HG03378 (cell line): ENCODE measurements around the gene MARVELD1.
"Not testable (repeated sequence)": the region's sequence is repeated elsewhere in the genome, so short reads cannot be mapped to it uniquely, and the experiment has no call there.

ENCODE experiments used
- ATAC-seq: cut with Tn5 transposase; IDR thresholded peaks from one replicate; pipeline ENCODE4 v1.9.1; 2021; ENCODE audit warnings: mild to moderate bottlenecking, moderate library complexity; ENCODE audit not compliant: unreplicated experiment

The MARVELD1 gene

DNA sequence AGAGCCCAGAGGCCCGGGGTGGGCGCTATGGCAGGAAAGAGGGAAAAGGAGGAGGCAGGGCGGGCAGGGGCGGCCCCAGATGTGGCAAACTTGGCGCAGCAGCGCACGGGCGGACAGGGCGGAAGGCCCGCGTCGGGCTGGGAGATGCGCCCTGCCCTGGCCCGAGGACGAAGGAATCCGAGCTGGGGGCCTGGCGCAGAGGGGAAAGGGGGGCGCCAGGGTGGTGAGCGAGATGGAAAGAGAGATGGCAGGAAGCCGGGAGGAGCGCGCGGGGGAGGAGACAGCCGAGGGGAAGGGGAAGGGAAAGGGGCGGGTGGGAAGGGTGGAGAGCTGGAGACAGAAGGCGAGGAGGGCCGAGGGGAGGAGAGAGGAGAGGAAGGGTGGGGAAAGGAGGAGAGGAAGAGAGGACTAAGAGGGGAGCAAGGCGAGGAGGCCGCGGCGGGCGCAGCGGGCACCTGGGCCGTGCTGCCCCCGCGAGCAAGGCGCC, at the start of gene MARVELD1:
TSS of gene MARVELD1 (plus strand) at position 392 of the 487 bp plus-strand sequence. CDS start 147 bp downstream, outside the sequence.
- no peak for ATAC-seq

DNA sequence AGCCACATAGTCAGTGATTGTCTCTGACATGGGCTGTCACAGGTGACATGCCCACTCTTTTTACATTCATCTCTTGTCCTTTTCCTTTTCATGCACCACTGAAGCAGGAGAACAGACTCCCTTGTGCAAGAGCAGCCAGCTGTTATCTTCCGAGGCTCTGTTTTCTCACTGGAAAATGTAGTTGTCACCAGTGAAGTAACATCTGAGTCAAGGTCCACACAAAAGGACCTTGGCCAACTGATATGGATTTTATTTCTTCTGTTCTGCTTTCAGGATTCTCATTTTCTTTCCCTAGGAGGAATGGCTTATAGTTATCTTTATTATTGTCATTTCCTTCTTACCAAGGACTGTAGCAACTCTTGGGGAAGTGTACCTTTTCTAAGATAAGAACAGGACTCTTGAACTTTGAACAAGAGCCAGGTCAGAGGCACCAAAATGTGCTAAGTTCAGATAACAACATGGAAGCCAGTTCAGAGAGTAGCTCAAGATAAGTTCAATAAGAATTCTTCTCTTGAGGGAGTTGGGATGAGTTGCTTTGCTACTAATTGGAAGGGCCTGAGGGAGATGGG, 49.2 kb upstream of the MARVELD1 start:
- no peak for ATAC-seq

GRCh38 chr10:97666992-97667391, 46.5 kb upstream of the MARVELD1 start:
- ATAC-seq: no peak

DNA sequence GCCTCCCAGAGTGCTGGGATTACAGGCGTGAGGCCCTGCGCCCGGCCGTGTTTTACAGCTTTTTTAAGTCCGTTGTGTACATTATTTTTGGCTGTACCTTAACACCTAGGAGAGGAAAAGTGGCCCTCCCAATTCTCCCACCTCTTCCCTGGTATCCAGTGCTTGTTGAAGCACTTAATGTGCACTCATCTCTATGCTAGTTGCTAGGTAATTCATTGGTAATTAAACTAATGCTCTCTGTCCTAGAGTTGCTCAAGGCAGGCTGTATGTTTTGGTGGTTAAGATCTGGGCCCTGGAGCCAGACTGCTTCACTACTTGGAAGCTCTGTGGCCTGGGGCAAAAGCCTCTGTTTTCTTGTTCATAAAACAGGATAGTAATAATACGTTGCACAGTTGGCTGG, 46.1 kb upstream of the MARVELD1 start:
- no peak for ATAC-seq

DNA sequence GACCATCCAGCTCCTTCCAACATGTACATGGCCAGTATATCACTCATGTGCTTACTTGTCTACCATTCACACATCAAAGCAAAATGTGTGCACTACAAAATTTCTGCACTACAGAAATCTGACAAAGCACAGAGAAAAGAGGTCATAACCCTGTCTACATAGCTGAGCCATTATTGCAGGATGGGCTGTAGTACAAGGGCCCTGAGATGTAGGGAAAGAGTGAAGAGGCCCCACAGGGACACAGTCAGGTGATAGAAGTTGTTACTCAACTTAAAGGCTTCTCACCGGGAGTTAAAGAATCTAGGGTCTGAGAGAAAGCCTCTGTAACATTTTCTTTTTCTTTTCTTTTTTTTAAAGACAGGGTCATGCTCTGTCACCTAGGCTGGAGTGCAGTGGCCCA, 44.0 kb upstream of the MARVELD1 start:
- no peak for ATAC-seq

DNA sequence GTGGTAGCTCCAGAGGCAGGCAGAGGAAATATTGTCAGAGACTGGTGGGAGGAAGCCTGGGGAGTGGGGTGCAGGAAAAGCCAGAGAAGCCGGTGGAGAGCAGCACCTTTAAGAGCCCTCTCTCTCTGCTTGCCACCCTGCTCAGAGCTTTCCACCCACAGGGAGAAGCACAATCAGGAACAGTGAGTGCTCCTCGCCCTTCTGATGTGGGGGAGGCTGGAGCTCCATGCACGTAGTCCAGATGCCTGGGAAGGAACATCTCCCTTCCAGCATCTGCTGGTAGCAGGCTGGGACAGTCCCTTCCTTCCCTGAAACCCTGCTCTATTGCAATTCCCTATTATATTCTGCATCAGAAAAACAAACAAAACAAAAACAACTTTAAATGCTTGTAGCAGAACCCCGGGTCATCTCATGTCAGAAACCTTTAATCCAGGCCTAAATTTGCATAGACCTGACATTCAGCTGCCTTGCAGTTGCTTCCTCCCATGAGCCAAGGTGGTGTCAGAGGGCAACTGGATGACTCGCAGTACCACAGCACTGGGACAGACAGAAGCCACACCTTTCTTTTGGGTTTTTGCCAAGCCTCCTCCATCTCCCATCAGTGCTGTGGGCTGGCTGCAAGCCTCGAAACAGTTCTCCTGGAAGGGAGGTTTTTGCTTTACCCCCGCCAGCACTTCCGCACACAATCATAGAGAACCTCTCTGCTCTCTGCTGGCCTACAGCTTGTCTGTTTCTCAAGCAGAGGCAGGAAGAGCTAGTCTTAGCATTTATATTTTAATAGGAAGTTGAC, 39.6 kb upstream of the MARVELD1 start:
- ATAC-seq: no peak

DNA sequence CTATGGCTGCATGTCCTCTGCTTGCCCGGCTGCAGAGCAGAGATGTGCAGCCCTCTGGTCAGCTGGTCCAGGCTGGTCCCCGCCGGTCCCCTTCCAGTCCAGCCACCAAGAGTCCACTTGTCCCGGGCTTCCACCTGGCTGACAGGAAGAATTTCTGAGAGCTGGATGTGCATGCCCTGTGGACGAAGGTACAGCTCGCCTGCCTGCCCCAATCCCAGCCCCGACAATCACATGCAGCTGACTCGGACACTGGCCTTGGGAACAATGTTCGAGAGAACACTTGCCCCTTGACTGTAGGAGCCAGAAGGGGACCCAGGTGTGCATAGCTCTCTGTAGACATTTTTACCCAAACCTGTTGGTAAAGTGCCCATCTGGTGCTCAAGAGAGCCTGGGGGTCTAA, 38.3 kb upstream of the MARVELD1 start:
- no peak for ATAC-seq

- peak; percentile 53 for ATAC-seq
These were observed 36.6 kb upstream of the MARVELD1 start for GRCh38 chr10:97676770-97677581.

DNA sequence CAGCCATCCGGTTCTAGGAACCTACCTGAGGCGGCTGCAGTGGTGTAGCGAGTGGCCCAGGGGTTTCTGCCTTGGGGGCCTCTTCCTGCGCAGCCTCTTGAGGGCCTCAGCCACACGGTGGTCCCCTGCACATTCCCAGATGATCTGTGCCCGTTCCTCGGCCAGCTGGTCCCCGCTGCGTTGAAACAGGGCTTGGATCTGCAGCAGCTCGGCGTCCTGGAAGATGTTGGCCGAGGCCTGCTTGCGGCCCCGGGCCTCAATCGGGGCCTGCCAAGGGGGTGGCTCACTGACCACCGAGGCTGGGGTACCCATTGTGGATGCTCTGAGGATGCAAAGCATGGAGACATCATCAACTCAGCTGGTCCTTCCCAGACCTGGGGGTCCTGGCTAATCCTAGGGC, 33.9 kb upstream of the MARVELD1 start:
- no peak for ATAC-seq

DNA sequence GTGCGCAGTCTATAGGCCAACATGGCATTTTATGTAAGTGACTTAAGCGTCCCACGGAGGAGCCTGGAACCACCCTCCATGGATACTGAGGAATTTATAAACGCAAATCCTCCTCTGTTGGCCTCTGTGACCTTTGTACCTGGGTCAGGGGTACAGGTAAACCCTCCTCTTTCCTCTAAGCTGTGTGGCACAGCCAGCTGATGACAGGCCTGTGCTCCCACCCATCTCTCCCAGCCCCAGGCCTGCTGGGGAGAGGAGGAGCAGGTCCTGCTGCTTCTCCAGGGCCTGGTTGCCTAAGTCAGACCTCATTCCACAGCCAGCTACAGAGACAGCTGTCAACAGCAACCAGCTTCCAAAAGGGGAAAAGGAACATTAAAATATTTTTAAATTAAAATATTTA, 31.5 kb upstream of the MARVELD1 start:
- no peak for ATAC-seq

DNA sequence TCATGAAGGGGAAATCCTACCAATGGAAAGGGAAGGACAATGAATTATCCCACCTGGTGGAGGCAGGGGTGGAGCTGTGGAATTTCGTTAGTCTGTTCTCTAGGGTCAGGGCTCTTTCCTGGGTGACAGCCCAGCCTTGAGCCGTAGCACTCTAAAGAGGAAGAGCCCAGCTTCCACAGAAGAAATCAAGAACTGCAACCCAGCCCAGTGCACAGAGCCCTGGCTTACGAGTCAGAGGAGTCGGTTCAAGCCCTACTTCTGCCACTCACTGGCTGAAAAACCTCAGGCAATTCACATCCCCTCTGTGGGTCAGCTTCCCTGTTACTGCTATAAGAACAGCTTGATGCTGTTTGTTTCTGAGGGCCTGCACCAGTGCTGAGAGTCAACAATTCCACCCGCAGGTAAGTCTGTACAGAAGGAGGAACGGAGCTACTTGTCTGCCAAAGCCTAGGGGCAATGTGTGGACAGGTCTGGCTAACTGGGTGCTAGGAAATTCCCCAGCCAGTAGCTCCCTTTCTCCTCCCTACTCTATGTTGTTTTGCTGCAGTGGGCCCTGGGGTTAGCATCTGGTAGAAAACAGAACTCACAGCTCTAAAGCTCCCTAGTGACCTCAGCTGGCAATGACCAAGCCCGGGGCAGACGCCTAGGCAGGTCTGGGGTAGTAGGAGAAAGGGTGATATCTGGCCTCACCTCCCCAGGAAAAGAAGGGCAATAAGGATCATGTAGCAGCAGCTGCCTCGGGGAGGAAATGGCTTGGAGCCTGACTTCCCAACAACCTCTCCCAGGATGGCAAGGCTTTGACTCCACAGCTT, 29.8 kb upstream of the MARVELD1 start:
- ATAC-seq: no peak

DNA sequence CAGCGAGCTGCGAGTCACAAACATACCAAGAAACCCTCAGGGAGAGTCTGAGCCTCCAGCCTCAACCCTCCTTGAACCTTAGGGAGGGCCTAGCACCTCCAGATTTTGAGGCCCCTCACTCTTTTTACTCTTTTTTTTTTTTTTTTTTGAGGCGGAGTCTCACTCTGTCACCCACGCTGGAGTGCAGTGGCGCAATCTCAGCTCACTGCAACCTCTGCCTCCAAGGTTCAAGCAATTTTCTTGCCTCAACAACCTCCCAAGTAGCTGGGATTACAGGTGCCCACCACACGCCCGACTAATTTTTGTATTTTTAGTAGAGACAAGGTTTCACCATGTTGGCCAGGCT, 29.2 kb upstream of the MARVELD1 start:
- not testable (repeated sequence) for ATAC-seq

GRCh38 chr10:97684866-97685394, 28.6 kb upstream of the MARVELD1 start:
- no peak for ATAC-seq

DNA sequence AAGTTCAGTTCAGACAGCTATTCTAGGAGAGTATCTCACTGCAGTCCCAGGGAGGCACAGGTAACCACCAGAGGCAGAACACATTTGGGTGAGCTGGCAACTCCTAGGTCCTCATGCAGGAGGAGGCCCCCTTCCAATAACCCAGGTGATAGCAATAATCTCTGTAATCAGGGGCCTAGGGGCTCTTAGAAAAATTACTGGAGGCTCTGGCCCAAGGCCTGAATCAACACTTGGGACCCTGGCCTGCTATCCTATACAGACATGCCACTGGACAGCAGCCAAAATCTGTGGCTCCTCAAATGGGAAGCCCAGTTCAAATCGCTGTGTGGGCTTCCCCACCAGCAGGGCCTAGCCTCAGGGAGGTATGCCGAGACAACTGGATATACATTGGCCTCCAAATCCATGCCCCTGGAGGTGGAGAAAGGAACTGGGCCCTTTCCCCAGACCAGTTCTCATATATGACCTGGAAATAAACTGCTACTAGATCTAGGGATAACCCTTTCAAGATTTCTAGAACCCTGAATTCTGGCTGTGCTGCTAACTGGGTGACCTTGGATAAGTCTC, 28.1 kb upstream of the MARVELD1 start:
- ATAC-seq: no peak

- no peak for ATAC-seq
These were observed 27.1 kb upstream of the MARVELD1 start for GRCh38 chr10:97686301-97686961.

GRCh38 chr10:97686962-97687784, 26.4 kb upstream of the MARVELD1 start, which contains the start of gene AVPI1:
TSS of gene AVPI1 (minus strand) at chr10:97687241. CDS start at chr10:97679905, 7,336 bp downstream.
- peak; percentile 94 for ATAC-seq

GRCh38 chr10:97687785-97688781, 25.4 kb upstream of the MARVELD1 start:
- no peak for ATAC-seq
